NCI-H748 (cell line): ENCODE results near the gene PEX12.
"Not testable (repeated sequence)": the region's sequence is repeated elsewhere in the genome, so short reads cannot be mapped to it uniquely, and the experiment has no call there.

Experiments used
- DNase-seq: peaks from one replicate; lab custom pipeline; 2025; ENCODE audit not compliant: unreplicated experiment; lab: John Stamatoyannopoulos, UW

PEX12 gene

DNA sequence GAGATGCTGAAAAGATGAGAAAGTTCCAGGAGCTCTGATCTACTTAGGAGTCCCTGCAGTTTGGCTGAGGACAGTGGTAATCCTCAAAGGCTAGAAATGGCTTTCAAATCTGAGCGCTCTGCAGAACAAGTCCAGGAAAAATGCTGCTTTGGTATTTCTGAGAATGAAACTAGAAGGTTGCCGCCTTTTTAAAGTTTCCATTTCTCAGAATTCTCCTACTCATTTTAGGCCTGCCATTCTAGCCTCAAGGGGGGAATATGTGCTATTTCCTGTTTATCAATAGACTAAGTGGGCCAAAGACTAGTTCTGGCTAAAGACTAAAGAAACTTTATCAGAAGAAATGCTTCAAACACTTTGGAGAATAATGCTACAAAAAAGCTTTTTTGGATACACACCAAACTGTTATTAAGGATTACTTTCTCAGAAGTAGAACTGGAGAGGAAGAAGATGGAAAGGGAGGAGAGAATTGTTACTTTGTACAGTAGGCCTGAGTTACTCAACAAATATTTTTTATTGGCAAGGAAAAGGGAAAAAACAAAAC lies 40.7 kb downstream of the PEX12 start, which contains the start of gene SLFN12L:
TSS of gene SLFN12L (minus strand) at position 78 of the 541 bp plus-strand sequence. CDS start 15,314 bp downstream, outside the sequence.
- DNase-seq = no peak

- no peak for DNase-seq
These were observed 41.7 kb downstream of the PEX12 start for GRCh38 chr17:35536664-35537171.

DNA sequence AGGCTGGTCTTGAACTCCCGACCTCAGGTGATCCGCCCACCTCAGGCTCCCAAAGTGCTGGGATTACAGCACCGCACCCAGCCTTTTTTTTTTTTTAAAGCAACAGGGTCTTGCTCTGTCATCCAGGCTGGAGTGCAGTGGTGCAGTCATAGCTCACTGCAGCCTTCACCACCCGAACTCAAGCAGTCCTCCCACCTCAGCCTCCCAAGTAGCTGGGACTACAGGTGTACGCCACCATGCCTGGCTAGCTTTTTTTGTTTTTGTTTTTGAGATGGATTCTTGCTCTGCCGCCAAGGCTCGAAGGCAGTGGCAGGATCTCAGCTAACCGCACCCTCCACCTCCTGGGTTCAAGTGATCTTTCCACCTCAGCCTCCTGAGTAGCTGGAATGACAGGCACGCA lies 43.0 kb downstream of the PEX12 start:
- DNase-seq = not testable (repeated sequence)

- DNase-seq = no peak
These were observed 43.7 kb downstream of the PEX12 start for GRCh38 chr17:35534576-35535093.

GRCh38 chr17:35531160-35531559 lies 47.2 kb downstream of the PEX12 start:
- no peak for DNase-seq

GRCh38 chr17:35529866-35530265 lies 48.5 kb downstream of the PEX12 start:
- no peak for DNase-seq

DNA sequence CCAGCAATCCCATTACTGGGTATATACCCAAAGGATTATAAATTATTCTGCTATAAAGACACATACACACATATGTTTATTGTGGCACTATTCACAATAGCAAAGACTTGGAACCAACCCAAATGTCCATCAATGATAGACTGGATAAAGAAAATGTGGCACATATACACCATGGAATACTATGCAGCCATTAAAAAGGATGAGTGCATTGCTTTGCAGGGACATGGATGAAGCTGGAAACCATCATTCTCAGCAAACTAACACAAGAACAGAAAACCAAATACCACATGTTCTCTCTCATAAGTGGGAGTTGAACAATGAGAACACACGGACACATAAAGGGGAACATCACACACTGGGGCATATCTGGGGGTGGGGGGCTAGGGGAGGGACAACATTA lies 49.0 kb downstream of the PEX12 start:
- DNase-seq = not testable (repeated sequence)
